ENCODE measurements around the gene MAPK7.

- no peak for TF ChIP-seq CTCF (IDR thresholded peaks at IDR 0.05; ENCODE audit: insufficient read depth, low read depth, low read length)
- no peak for TF ChIP-seq EZH2 (IDR thresholded peaks at IDR 0.05; ENCODE audit: insufficient read depth, low read length)
These were observed 45.7 kb upstream of the MAPK7 start for GRCh38 chr17:19332371-19333131.
